SK-N-SH (cell line): ENCODE measurements around the gene CTDSPL2.

ENCODE experiments used
- EP300 ChIP-seq, 2 experiments: IDR thresholded peaks; 2 replicates each; pipeline versions ENCODE4 v1.4.0 to v1.6.1; 2012; ENCODE audit warnings: borderline replicate concordance in 1 of 2, low read depth in 1 of 2, low read length in 1 of 2
- FOSL2 ChIP-seq: IDR thresholded peaks from 2 replicates; pipeline ENCODE4 v1.4.0; 2012; ENCODE audit warnings: low read depth, mild to moderate bottlenecking, moderate library complexity, borderline replicate concordance
- MXI1 ChIP-seq: IDR thresholded peaks from 2 replicates; pipeline ENCODE4 v1.6.1; 2012; ENCODE audit warnings: mild to moderate bottlenecking, low read depth, low read length, improper control_type of control experiment
- NFIC ChIP-seq: IDR thresholded peaks from 2 replicates; pipeline ENCODE4 v1.4.0; 2012; ENCODE audit warnings: borderline replicate concordance
- PBX3 ChIP-seq: IDR thresholded peaks from 2 replicates; pipeline ENCODE4; 2012
- POLR2AphosphoS5 ChIP-seq: IDR thresholded peaks from 2 replicates; pipeline ENCODE4 v1.6.1; 2012; ENCODE audit warnings: low read depth, low read length
- RAD21 ChIP-seq: IDR thresholded peaks from 2 replicates; pipeline ENCODE4 v1.6.1; 2012; ENCODE audit warnings: mild to moderate bottlenecking, low read length
- RFX5 ChIP-seq: IDR thresholded peaks from 2 replicates; pipeline ENCODE4 v1.6.1; 2012; ENCODE audit warnings: mild to moderate bottlenecking, improper control_type of control experiment, low read length
- SMC3 ChIP-seq: IDR thresholded peaks from 2 replicates; pipeline ENCODE4 v1.6.1; 2012; ENCODE audit warnings: low read depth, low read length, improper control_type of control experiment
- TAF1 ChIP-seq: IDR thresholded peaks from 2 replicates; pipeline ENCODE4 v1.6.1; 2012; ENCODE audit warnings: low read depth, mild to moderate bottlenecking, low read length, moderate library complexity, borderline replicate concordance
- TEAD4 ChIP-seq: IDR thresholded peaks from 2 replicates; pipeline ENCODE4 v1.4.0; 2012; ENCODE audit warnings: mild to moderate bottlenecking, borderline replicate concordance; ENCODE audit not compliant: insufficient read depth
- YY1 ChIP-seq: IDR thresholded peaks from 2 replicates; pipeline ENCODE4 v1.4.0; 2012; ENCODE audit warnings: low read depth, mild to moderate bottlenecking
- TF ChIP-seq, protein P1 (sequence below): fragments of 200-600 bp; sonication (generic); IDR thresholded peaks from 2 replicates; pipeline ENCODE4 v1.6.1; 2017; ENCODE audit warnings: antibody characterized with exemption, mild to moderate bottlenecking, moderate library complexity
- TF ChIP-seq, protein P2 (sequence below): IDR thresholded peaks from 2 replicates; pipeline ENCODE4 v1.6.1; 2012; ENCODE audit warnings: mild to moderate bottlenecking, low read depth, low read length, moderate library complexity

DNA sequence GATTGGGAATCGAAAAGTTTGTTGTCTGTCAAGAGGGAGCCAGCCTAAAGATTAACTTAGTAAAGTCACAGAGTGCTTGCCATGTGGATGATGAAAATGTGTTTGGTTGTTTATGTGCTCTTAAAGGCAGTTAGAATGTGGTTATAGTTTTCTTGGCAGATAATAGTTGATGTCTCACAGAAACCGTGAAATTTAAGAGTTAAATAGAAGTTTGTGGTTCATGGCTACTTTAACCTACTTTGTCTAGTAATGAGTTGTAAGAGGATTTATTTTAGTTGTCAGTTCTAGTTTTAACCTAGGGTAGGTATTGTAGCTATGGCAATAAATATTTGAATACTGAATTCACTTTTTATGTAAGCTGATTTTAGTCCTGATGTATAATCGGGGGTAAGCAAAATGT, 73.1 kb downstream of the CTDSPL2 start:
- TF ChIP-seq, protein P1, sequence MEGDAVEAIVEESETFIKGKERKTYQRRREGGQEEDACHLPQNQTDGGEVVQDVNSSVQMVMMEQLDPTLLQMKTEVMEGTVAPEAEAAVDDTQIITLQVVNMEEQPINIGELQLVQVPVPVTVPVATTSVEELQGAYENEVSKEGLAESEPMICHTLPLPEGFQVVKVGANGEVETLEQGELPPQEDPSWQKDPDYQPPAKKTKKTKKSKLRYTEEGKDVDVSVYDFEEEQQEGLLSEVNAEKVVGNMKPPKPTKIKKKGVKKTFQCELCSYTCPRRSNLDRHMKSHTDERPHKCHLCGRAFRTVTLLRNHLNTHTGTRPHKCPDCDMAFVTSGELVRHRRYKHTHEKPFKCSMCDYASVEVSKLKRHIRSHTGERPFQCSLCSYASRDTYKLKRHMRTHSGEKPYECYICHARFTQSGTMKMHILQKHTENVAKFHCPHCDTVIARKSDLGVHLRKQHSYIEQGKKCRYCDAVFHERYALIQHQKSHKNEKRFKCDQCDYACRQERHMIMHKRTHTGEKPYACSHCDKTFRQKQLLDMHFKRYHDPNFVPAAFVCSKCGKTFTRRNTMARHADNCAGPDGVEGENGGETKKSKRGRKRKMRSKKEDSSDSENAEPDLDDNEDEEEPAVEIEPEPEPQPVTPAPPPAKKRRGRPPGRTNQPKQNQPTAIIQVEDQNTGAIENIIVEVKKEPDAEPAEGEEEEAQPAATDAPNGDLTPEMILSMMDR, result no peak
- TF ChIP-seq YY1 (no peak), POLR2AphosphoS5 (no peak), RFX5 (no peak), TEAD4 (no peak), EP300 (IDR thresholded peaks at IDR 0.05; ENCODE audit: borderline replicate concordance in 1 of 2, low read depth in 1 of 2, low read length in 1 of 2) (no peak), TAF1 (no peak), MXI1 (no peak), RAD21 (no peak), NFIC (no peak), FOSL2 (no peak), SMC3 (no peak), PBX3 (no peak)
- TF ChIP-seq, protein P2, sequence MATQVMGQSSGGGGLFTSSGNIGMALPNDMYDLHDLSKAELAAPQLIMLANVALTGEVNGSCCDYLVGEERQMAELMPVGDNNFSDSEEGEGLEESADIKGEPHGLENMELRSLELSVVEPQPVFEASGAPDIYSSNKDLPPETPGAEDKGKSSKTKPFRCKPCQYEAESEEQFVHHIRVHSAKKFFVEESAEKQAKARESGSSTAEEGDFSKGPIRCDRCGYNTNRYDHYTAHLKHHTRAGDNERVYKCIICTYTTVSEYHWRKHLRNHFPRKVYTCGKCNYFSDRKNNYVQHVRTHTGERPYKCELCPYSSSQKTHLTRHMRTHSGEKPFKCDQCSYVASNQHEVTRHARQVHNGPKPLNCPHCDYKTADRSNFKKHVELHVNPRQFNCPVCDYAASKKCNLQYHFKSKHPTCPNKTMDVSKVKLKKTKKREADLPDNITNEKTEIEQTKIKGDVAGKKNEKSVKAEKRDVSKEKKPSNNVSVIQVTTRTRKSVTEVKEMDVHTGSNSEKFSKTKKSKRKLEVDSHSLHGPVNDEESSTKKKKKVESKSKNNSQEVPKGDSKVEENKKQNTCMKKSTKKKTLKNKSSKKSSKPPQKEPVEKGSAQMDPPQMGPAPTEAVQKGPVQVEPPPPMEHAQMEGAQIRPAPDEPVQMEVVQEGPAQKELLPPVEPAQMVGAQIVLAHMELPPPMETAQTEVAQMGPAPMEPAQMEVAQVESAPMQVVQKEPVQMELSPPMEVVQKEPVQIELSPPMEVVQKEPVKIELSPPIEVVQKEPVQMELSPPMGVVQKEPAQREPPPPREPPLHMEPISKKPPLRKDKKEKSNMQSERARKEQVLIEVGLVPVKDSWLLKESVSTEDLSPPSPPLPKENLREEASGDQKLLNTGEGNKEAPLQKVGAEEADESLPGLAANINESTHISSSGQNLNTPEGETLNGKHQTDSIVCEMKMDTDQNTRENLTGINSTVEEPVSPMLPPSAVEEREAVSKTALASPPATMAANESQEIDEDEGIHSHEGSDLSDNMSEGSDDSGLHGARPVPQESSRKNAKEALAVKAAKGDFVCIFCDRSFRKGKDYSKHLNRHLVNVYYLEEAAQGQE, result no peak
